Activated T-helper 1 cell treated with Interleukin-2 at 50 U/mL for 16 hours (primary cell): ENCODE measurements around the gene SKOR1.

Experiments
- DNase-seq: peaks from one replicate; pipeline ENCODE4 v3.0.0-alpha.2; 2020; ENCODE audit warnings: low read depth

SKOR1 gene

GRCh38 chr15:67796196-67797127, 28.8 kb upstream of the SKOR1 start:
- DNase-seq: no peak

- DNase-seq: no peak
Measured at GRCh38 chr15:67799801-67800205, 25.5 kb upstream of the SKOR1 start.

GRCh38 chr15:67801142-67801541, 24.2 kb upstream of the SKOR1 start:
- no peak for DNase-seq

- DNase-seq: no peak
Measured at GRCh38 chr15:67801926-67802914, 23.1 kb upstream of the SKOR1 start.

GRCh38 chr15:67803299-67803698, 22.0 kb upstream of the SKOR1 start:
- no peak for DNase-seq

GRCh38 chr15:67803996-67804843, 21.1 kb upstream of the SKOR1 start:
- no peak for DNase-seq

GRCh38 chr15:67805008-67805665, 20.2 kb upstream of the SKOR1 start:
- no peak for DNase-seq

GRCh38 chr15:67805666-67806516, 19.4 kb upstream of the SKOR1 start:
- no peak for DNase-seq

- DNase-seq: no peak
Measured at GRCh38 chr15:67806536-67806935, 18.8 kb upstream of the SKOR1 start.

GRCh38 chr15:67807141-67807540, 18.2 kb upstream of the SKOR1 start:
- DNase-seq: no peak

- DNase-seq: no peak
Measured at GRCh38 chr15:67807836-67808235, 17.5 kb upstream of the SKOR1 start.

- no peak for DNase-seq
Measured at GRCh38 chr15:67808821-67809220, 16.5 kb upstream of the SKOR1 start.

GRCh38 chr15:67809441-67809840, 15.9 kb upstream of the SKOR1 start:
- no peak for DNase-seq

GRCh38 chr15:67809866-67810265, 15.4 kb upstream of the SKOR1 start:
- DNase-seq: no peak

- no peak for DNase-seq
Measured at GRCh38 chr15:67812241-67812644, 13.1 kb upstream of the SKOR1 start.

- no peak for DNase-seq
Measured at GRCh38 chr15:67813104-67813634, 12.1 kb upstream of the SKOR1 start.

- DNase-seq: no peak
Measured at GRCh38 chr15:67815036-67815592, 10.2 kb upstream of the SKOR1 start.

GRCh38 chr15:67816668-67817067, 8.6 kb upstream of the SKOR1 start:
- no peak for DNase-seq

- DNase-seq: no peak
Measured at GRCh38 chr15:67818464-67818863, 6.8 kb upstream of the SKOR1 start.

GRCh38 chr15:67819636-67820035, 5.7 kb upstream of the SKOR1 start:
- DNase-seq: no peak
